Stimulated activated CD4-positive, alpha-beta T cell treated with anti-CD3 and anti-CD28 coated beads, Interleukin-2, amount 100 ng/mL, for 48 hours (primary cell): Measurements from ENCODE around the gene BOLA1.
A peak's percentile ranks its signal among the peaks of the same experiment; 100 is the strongest.
"Not testable (repeated sequence)": the region's sequence is repeated elsewhere in the genome, so short reads cannot be mapped to it uniquely, and the experiment has no call there.

ENCODE experiments used
- DNase-seq, 2 donors: peaks; one replicate each; pipeline ENCODE4 v3.0.0-alpha.2; 2020

Gene BOLA1, protein sequence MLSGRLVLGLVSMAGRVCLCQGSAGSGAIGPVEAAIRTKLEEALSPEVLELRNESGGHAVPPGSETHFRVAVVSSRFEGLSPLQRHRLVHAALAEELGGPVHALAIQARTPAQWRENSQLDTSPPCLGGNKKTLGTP

DNA sequence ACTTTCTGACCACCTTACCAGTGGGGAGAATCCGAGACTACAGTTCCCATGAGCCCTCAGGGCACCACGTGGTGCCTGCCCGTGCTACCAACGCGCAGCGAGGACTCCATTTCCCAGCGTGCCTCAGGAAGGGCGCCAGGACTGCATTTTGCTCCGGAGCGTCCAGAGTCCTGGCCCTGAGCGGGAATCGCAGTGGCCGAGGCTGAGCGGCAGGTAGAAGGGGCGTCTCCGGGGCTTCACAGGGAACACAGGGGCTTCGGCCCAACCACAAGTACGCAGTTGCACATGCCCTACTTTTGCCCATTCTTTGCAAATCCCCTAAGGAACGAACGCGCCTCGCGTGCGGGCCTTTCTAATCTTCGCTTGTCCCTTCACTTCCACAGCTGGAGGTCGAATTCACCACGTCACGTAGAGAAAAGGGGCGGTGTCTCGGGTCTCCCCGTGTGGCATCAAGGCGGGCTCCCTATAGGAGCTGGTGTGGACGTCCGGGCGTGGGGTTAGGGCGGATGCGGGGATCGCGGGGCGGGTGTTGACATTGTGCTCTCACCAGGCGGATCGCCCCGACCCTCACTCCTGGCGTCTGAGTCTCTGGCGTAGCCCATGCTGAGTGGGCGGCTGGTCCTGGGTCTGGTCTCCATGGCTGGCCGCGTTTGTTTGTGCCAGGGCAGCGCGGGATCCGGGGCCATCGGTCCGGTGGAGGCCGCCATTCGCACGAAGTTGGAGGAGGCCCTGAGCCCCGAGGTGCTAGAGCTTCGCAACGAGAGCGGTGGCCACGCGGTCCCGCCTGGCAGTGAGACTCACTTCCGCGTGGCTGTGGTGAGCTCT is at the start of gene BOLA1:
Gene BOLA1 (plus strand): TSS at position 109 of the 825 bp plus-strand sequence. CDS start 492 bp downstream, at position 601.
- peak; percentile 74 to 76 for DNase-seq

- DNase-seq, result no peak
These were observed 49.4 kb upstream of the BOLA1 start for GRCh38 chr1:149849947-149850360.

GRCh38 chr1:149850732-149851345 is 48.5 kb upstream of the BOLA1 start:
- DNase-seq, result not testable (repeated sequence)

- DNase-seq, result not testable (repeated sequence)
These were observed 47.7 kb upstream of the BOLA1 start for GRCh38 chr1:149851585-149852213.

DNA sequence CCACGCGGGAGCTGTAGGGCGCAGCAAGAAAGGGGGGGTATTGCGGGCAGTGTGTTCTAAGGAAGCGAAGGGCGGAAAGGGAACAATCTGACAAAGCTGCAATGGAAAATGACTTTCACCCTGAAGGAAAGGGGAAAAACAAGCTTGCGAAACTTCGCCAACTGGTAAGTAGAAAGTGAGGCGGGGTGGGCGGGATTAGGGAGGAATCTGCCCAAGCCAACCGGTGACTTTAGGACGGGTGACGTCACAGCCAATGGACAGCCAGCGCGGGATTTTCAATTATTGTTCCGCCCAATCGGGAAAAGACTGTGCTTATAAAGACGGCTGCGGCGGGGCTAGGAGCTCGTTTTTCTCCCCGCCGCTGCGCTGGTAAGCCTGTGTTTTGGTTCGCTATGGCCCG is 47.1 kb upstream of the BOLA1 start:
- not testable (repeated sequence) for DNase-seq

- DNase-seq, result not testable (repeated sequence)
These were observed 39.1 kb upstream of the BOLA1 start for GRCh38 chr1:149860271-149860670.

DNA sequence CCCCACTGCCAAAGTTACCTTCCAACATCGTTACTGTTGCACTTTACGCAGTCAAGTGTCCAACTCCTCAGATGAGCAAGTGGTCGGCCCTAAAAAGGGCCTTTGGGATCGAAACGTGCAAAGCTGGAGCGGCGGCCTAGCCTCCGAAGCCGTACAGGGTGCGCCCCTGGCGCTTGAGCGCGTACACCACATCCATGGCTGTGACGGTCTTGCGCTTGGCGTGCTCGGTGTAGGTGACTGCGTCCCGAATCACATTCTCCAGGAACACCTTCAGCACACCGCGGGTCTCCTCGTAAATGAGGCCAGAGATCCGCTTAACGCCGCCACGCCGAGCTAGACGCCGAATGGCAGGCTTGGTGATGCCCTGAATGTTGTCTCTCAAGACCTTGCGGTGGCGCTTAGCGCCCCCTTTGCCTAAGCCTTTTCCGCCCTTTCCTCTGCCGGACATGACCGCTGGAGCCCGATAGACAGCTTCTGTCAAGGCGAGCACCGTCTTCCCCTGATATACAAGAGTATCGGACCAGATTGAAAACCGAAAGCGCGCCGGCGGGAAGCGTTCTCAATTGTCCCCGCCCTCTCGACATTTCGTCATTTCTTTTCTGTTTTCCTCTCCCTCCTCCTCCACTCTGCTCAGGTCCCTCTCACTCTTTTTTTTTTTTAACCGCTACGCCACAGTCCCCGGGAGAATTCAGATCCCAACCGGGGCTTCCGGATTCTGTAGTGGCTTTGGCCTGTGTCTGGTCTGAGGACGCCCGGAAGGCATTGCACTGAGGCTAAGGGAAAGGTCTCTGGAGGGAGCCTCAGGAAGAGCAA is 38.5 kb upstream of the BOLA1 start:
- not testable (repeated sequence) for DNase-seq

GRCh38 chr1:149861497-149862054 is 37.8 kb upstream of the BOLA1 start:
- not testable (repeated sequence) for DNase-seq

DNA sequence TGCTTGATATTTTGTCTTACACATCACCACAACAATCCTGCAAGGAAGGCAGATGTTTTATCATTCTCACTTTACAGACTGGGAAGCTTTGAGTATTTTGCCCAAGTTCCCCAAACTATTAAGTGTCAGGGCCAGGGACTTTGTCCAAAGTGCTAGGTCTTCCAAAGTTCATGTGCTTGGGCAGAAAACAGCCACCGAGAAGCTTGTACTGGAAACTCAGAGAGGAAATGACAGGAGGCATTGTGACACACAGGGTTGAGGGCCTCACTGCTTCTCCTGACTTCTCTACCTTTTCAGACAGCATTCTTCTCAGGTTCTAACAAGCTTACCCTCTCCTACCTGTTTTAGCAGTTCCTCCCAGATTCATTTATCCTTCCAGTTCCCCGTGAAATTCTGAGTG is 32.5 kb upstream of the BOLA1 start:
- not testable (repeated sequence) for DNase-seq

- not testable (repeated sequence) for DNase-seq
These were observed 26.3 kb upstream of the BOLA1 start for GRCh38 chr1:149873060-149873459.

DNA sequence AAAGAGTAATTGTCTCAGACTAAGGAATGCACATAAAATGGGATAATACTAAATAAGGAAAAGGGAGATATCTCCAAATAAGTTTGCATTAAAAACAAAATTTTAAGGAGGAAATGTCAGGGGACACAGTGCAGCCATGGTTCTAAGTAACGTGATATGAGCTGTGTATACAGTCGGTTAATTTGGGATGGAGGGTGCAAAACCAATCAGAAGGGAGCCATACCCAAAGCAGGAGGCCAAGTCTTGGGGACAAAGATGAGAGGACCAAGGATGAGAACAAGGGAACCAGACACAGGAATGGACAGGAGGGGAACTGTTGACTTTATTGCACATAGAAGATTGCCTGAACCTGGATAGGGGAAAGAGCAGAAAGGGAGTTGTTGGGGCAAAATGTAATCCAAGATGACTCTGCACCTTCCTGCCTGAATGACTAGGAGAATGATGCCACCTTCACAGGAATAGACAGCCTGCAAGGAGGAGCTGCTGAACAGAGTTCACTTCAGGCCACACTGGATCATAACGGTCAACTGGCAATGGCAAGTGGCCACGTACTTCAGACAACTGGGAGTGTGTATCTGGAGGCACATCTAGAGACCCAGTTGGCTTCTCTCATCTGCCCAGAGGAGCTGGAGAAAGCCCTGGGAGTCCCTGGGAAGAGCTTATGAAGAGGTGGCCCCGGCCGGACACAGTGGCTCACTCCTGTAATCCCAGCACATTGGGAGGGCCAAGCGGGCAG is 22.0 kb upstream of the BOLA1 start:
- no peak for DNase-seq

DNA sequence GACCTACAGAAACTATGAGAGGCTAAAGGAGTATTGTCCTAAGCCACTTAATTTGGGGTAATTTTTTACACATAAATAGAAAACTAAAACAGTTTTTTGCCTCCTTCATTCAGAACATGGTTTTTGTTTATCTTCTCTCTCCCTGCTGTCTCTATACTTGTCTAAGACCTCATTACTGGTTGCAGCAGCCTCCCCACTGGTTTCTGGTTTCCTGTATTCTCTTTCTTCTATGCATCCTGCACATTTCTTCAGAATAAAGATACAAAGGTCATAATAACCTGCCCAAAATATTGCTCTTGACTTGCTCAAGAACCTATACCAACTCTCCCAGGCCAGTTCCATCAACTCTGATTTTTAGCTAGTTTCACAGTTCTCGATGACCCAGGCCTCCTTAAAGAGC is 19.8 kb upstream of the BOLA1 start:
- no peak for DNase-seq

- no peak for DNase-seq
These were observed 17.5 kb upstream of the BOLA1 start for GRCh38 chr1:149881876-149882275.

DNA sequence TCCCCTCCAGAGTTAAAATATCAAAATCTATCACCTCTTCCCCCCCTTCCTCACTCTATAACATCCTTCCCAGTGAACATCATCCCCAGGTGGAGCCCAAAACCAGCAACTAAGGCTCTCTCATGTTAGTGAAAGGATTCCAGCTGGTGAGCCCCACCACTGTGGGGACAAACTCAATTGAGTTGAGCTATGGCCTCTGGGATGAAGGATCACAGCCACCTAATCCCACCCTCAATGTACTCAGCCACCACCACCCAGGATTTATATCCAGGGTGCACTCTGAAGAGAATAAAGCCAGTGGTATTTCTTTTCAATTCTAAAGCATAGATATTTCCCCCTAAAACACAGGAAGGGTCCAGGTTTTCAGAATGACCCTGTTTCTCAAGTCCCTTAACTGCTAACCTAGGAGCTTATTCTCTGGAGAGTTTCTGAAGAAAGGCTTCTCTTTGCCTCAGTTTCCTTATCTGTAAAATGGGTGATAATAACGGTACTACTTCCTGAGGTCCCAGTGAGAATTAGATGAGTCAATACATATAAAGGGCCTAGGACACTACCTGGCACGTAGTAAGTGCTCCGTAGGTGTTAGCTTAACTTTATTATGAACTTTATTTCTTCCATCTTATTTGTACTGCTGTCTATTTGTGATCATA is 15.6 kb upstream of the BOLA1 start:
- DNase-seq, result no peak

DNA sequence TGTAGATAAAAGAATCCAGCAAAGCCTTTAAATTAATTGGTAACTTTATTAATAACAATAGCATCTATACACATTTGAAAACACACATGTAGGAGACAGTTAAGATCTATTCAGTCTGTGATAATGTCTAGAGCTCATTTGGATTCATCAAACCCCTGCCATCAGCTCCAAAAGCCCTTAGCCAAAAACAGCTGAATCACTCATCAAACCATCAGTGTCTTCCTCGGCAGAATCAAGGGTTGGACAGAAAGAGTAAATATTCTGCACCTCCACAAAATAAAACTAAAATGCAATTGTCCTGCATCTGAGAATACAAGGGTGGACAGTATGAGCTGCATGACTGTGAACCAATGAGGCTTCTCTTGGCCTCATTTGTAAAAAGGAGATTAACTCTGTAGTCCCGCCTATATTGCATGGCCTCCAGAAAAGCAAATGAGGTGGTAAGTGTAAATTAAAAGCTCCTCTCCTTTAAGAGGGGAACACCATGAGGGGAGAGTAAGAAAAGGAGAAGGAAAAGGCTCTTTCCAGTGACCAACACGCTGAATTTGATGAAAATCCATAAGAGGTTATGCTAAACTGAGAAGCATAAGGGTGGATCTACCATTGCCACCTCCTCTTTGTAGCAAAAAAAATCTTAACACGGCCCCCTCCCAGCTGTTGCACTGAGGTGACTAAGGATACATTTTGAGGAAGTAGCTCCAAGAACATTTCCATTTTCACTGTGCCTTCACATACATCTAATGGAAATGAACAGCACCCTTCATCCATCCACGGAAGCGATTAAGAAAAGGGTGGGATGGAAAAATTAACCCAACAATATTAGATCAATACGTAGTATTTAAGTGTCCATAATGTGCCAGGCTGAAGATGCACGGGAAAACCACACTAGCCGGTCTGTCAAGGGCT is 14.7 kb upstream of the BOLA1 start:
- DNase-seq, result no peak

GRCh38 chr1:149885339-149886120 is 13.8 kb upstream of the BOLA1 start:
- DNase-seq, result peak; percentile 65 to 70

DNA sequence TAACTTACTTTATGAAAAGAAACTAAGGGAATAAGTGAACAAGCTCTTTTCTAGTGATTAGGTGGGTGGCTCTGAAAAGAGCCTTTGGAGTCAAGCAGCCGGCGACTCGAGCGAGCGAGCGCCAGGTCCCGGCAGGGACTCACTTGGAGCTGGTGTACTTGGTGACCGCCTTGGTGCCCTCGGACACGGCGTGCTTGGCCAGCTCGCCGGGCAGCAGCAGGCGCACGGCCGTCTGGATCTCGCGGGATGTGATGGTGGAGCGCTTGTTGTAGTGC is 13.3 kb upstream of the BOLA1 start:
- DNase-seq, result not testable (repeated sequence)

- peak; percentile 84 to 85 for DNase-seq
These were observed 12.8 kb upstream of the BOLA1 start for GRCh38 chr1:149886396-149887195.

- DNase-seq, result not testable (repeated sequence)
These were observed 12.2 kb upstream of the BOLA1 start for GRCh38 chr1:149887196-149887455.
